ENCODE data around the gene GSG1. TPM values are rescaled to one million over a fixed set of nuclear protein-coding genes. Genes with fewer than 3 reads are reported as not detected.
"Not testable (repeated sequence)": the region's sequence is repeated elsewhere in the genome, so short reads cannot be mapped to it uniquely, and the experiment has no call there.

GSG1 gene
- total RNA-seq, 4 donors from 2014 or later = 1.2 TPM; not detected in 3

DNA sequence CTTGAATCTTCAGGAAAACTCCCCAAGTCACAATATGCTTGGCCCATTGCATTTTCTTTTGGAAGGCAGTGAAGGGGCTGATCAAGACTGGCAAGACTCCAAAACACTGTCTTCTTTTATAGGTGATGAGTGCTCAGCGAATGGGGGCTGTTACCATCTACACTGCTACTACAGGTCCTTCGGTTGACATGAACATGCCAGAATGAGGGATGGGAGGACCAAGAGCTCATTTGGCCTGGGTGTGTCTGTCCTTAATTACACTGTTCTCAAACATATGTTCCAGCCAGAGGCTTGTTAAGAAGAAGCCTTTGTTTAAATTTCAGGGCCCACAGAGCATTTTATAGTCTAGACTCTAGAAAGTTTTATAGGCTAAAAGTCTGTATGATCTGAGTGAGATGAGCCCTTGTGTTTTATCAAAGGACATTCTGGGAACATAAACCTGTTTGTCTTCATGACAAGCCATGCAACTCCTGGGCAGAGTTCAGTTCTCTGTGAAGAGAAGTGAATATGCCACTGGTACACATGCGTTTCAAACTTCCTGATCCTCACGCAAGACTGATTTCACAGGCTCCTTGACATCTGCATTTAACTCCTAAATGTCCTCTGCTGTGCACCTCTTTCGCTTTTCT is 64.0 kb downstream of the GSG1 start:
- Histone ChIP-seq H3K27me3 (no peaks in the 10 kb centered on the region), H3K36me3 (no peaks in the 10 kb centered on the region), H3K4me1 (peaks cover 46 to 57% of the 10 kb centered on the region in 2 donors), H3K27ac (peak overlapping the region; percentile 85 to 97 (median 87)), H3K9me3 (no peaks in the 10 kb centered on the region), H3K4me3 (replicated peaks in 1 of 3) (no peak overlapping the region)
- 38 to 60% methylated on average over 5 of the region's 5 CpGs for WGBS, 2 donors
- TF ChIP-seq, protein P1, sequence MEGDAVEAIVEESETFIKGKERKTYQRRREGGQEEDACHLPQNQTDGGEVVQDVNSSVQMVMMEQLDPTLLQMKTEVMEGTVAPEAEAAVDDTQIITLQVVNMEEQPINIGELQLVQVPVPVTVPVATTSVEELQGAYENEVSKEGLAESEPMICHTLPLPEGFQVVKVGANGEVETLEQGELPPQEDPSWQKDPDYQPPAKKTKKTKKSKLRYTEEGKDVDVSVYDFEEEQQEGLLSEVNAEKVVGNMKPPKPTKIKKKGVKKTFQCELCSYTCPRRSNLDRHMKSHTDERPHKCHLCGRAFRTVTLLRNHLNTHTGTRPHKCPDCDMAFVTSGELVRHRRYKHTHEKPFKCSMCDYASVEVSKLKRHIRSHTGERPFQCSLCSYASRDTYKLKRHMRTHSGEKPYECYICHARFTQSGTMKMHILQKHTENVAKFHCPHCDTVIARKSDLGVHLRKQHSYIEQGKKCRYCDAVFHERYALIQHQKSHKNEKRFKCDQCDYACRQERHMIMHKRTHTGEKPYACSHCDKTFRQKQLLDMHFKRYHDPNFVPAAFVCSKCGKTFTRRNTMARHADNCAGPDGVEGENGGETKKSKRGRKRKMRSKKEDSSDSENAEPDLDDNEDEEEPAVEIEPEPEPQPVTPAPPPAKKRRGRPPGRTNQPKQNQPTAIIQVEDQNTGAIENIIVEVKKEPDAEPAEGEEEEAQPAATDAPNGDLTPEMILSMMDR (IDR thresholded peaks at IDR 0.05) = no peak
- TF ChIP-seq POLR2A (IDR thresholded peaks at IDR 0.05) = peak in 1 of 2 donors; percentile 20
- DNase-seq = peak in 1 of 2 donors; percentile 30
- intact Hi-C loops (cut with DNase I) = loop anchor here (10.0 kb wide), 1 partner anchor 45 kb away; no protein-coding TSS in a partner anchor

DNA sequence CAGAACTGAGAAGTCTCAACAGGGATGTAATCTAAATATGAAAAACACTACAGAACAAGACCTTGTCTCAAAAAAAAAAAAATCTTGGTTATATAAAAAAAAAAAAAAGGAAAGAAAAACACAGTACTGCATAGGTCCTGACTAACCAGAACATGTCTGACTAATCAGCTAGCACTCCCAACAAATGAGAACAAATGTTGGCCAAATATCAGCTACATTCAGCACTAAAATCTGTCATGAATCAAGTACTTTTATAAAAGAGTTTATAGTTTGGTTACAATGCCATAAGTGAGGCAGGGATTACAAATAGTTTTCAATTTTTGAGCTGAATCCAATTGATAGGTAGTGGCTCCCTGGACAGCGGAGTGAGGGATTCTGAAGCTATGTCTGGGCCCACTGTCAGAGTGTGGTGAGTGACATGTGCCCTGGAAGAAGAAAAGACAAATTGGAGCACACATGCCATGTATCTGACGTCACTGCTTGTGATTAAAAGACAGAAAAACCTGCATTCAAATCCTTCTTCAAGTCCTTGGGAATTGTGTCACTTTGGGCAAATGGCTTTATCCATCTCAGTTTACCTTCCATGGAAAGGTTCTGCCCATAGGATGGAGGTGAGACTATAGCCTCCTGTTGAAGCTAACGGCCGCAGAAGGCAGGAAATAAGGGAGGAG is 64.8 kb downstream of the GSG1 start:
- Histone ChIP-seq H3K27ac (peak overlapping the region; percentile 85 to 97 (median 87)), H3K36me3 (no peaks in the 10 kb centered on the region), H3K4me3 (replicated peaks in 1 of 3) (no peak overlapping the region), H3K27me3 (no peaks in the 10 kb centered on the region), H3K9me3 (no peaks in the 10 kb centered on the region), H3K4me1 (peaks cover 42 to 53% of the 10 kb centered on the region in 2 donors)
- TF ChIP-seq, protein P1 (IDR thresholded peaks at IDR 0.05) = no peak
- 90% methylated on average over 4 of the region's 4 CpGs for WGBS, 2 donors
- no peak for DNase-seq
- intact Hi-C loops (cut with DNase I) = loop anchor here (10.0 kb wide), 1 partner anchor 46 kb away; no protein-coding TSS in a partner anchor

DNA sequence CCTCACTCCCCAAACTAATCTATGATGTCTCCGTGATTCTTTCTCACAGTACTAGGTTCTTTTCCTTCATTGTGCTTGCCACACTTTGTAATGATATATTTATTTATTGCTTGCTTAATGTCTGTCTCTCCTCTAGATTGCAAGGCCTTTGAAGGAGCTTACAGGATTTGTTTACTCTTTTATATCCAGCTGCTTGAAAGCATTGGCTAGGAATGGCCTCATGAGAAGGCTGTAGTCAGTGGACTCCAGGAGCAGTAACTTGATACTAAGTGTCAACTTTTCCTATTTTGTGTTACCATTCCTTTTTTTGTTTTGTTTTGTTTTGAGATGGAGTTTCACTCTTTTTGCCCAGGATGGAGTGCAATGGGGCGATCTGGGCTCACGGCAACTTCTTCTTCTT is 66.6 kb downstream of the GSG1 start:
- Histone ChIP-seq H3K4me1 (peaks cover 37 to 38% of the 10 kb centered on the region in 2 donors), H3K36me3 (no peaks in the 10 kb centered on the region), H3K9me3 (no peaks in the 10 kb centered on the region), H3K27ac (no peak overlapping the region), H3K27me3 (no peaks in the 10 kb centered on the region), H3K4me3 (replicated peaks in 1 of 3) (no peak overlapping the region)
- WGBS, 2 donors = 96 to 98% methylated on average over 3 of the region's 3 CpGs
- DNase-seq = no peak
- TF ChIP-seq, protein P1 (IDR thresholded peaks at IDR 0.05) = no peak
- no peak for TF ChIP-seq POLR2A (IDR thresholded peaks at IDR 0.05)
- intact Hi-C loops (cut with DNase I) = loop anchor here (10.0 kb wide), 1 partner anchor 48 kb away; no protein-coding TSS in a partner anchor

DNA sequence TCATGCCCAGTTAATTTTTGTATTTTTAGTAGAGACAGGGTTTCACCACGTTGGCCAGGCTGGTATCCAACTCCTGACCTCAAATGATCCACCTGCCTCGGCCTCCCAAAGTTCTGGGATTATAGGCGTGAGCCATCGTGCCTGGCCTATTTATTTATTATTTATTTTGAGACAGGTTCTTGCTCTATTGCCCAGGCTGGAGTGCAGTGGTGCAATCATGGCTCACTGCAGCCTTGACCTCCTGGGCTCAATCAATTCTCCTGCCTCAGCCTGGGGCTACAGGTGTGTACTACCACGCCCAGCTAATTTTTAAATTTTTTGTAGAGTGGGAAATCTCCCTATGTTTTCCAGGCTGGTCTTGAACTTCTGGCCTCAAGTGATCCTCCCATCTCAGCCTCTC is 68.1 kb downstream of the GSG1 start:
- not testable (repeated sequence) for H3K9me3 ChIP-seq; H3K36me3 ChIP-seq; DNase-seq; H3K4me3 ChIP-seq (replicated peaks in 1 of 3); H3K27me3 ChIP-seq; H3K27ac ChIP-seq
- 93 to 97% methylated on average over 5 of the region's 5 CpGs for WGBS, 2 donors
- intact Hi-C loops (cut with DNase I) = loop anchor here (10.0 kb wide), 1 partner anchor 49 kb away; no protein-coding TSS in a partner anchor
- peaks cover 25% of the 10 kb centered on the region in 2 donors for H3K4me1 ChIP-seq

Other genes starting within 250 kb of the GSG1 start
- gene GPRC5A, start 212.1 kb downstream of the GSG1 start, total RNA-seq = 100 to 1,000 TPM; 107 to 207 (median 128) TPM
- not detected for gene GPRC5D, start 151.5 kb downstream of the GSG1 start, total RNA-seq
- 100 to 1,000 TPM in 1 of 4 donors, 10 to 100 TPM in 3; 80.4 to 125 (median 91.3) TPM for gene HEBP1, start 103.4 kb downstream of the GSG1 start, total RNA-seq
- 10 to 100 TPM; 15.7 to 23.2 (median 19.3) TPM for gene FAM234B, start 59.3 kb downstream of the GSG1 start, total RNA-seq
- gene EMP1, start 93.1 kb upstream of the GSG1 start, total RNA-seq = 100 to 1,000 TPM; 459 to 634 (median 503) TPM

Data from thyroid gland (tissue), 4 donors.